ENCODE data around the gene INS.
"Not testable (repeated sequence)": the region's sequence is repeated elsewhere in the genome, so short reads cannot be mapped to it uniquely, and the experiment has no call there.

INS gene

DNA sequence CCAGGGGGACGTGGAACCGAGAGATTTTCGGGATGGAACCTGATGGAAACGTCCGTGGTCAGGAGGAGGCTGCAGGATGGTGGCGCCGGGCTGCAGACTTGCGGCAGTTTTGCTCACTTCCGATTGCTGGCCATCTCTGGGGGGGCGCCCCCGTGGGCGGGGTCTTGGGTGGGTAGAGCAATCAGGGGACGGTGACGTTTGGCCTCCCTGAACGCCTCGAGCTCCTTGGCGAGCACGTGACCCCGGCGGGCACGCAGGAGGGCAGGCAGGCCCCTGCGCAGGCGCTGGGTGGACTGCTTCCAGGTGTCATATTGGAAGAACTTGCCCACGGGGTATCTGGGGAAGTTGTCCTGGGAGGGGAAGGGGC is 28.2 kb downstream of the INS start:
- DNase-seq (ENCODE audit: low read depth in 2 of 2), result no peak

GRCh38 chr11:2132246-2132645 is 28.8 kb downstream of the INS start:
- DNase-seq (ENCODE audit: low read depth in 2 of 2), result no peak

DNA sequence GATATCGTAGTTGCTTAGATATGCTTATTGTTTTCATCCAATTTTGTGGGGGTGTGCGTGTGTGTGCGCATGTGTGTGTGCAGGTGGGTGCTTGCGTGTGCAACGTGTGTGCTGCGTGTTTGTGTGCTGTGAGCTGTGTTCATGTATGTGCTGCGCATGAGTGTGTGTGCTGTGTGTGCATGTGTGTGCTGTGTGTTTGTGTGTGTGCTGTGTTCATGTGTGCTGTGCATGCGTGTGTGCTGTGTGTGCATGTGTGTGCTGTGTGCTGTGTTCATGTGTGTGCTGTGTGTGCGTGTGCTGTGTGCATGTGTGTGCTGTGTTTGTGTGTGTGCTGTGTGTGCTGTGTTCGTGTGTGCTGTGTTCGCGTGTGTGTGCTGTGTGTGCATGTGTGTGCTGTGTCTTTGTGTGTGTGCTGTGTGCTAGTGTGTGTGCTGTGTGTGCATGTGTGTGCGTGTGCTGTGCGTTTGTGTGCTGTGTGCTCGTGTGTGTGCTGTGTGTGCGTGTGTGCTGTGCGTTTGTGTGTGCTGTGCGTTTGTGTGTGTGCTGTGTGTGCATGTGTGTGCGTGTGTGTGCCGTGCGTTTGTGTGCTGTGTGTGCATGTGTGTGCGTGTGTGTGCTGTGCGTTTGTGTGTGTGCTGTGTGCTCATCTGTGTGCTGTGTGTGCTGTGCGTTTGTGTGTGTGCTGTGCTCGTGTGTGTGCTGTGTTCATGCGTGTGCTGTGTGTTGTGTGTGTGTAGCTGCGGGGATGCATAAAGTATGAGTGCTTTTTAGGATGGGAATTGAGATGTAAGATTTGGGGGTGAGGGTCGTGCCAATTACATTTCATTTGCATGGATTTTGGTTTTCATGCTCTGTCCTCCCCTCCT is 29.4 kb downstream of the INS start:
- no peak for DNase-seq (ENCODE audit: low read depth in 2 of 2)

- DNase-seq (ENCODE audit: low read depth in 2 of 2), result no peak
Measured at GRCh38 chr11:2130881-2131352, 30.1 kb downstream of the INS start.

DNA sequence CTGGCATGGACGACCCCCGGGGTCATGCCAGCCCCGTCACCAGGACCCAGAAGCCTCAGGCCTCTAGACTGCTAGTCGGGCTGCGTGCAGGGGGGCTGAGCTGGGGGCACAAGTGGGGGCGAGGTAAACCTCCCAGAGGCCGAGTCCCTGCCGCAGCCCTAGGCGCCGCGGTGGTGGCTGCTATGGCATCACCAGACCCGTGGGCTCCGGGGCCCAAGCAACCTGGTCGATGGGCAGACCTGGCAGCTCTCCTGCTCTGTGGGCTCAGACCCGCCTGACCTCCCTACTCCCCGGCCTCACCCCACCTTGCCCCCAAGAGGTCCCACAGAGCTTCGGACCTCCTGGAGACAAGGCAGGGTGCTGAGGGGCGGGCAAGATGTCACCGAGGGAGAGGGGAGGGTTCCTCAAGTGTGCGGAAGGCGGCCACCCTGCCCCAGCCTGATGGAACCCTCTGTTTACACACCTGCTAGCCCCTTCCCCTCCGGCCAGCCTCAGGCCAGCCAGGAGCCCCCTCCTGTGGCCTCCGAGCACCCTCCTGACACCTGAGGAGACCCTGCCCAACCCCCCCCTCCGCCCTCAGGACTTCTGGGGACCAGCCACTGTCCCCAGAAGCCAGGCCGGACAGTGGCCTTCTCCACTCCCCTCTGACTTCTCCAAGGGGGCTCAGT is 31.2 kb downstream of the INS start:
- DNase-seq (ENCODE audit: low read depth in 2 of 2), result no peak

- DNase-seq (ENCODE audit: low read depth in 2 of 2), result no peak
Measured at GRCh38 chr11:2129308-2129698, 31.7 kb downstream of the INS start.

- no peak for DNase-seq (ENCODE audit: low read depth in 2 of 2)
Measured at GRCh38 chr11:2128511-2129307, 32.3 kb downstream of the INS start.

DNA sequence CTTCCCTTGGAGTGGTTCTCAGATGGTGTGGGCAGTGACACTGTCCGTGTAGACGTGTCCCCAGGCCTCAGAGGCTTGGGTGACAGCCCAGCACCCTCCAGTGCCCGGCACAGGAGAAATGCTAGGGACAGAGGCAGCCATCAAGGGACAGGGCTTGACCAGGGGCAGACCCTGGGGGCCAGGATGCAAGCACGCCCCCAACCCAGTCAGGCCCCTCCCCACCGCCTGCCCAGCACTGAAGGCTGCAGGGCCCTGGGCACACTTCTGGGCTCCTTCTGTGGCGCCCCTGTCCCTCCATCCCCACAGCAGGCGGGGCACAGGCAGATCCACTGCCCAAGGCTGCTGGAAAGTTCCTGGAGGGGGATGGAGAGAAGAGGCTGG is 32.9 kb downstream of the INS start:
- DNase-seq (ENCODE audit: low read depth in 2 of 2), result no peak

GRCh38 chr11:2127482-2128129 is 33.4 kb downstream of the INS start:
- DNase-seq (ENCODE audit: low read depth in 2 of 2), result no peak

GRCh38 chr11:2126520-2127085 is 34.4 kb downstream of the INS start:
- DNase-seq (ENCODE audit: low read depth in 2 of 2), result no peak

DNA sequence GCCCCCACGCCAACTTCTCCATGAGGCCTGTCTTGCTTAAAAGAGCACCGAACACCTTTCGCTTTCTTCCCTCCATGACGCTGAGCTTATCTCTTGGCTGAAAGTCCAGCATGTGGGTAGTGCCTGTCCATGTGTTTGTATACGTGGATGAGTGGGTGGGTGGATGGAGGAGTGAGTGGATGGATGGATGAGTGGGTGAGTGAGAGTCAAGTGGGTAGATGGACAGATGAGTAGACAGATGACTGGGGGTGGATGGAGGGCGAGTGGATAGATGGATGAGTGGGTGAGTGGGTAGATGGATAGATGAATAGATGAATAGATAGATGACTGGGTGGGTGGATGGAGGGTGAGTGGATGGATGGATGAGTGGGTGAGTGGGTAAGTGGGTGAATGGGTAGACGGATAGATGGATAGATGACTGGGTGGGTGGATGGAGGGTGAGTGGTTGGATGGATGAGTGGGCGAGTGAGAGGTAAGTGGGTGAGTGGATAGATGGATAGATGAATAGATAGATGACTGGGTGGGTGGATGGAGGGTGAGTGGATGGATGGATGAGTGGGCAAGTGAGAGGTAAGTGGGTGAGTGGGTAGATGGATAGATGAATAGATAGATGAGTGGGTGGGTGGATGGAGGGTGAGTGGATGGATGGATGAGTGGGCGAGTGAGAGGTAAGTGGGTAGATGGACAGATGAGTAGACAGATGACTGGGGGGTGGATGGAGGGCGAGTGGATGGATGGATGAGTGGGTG is 36.1 kb downstream of the INS start:
- not testable (repeated sequence) for DNase-seq (ENCODE audit: low read depth in 2 of 2)

DNA sequence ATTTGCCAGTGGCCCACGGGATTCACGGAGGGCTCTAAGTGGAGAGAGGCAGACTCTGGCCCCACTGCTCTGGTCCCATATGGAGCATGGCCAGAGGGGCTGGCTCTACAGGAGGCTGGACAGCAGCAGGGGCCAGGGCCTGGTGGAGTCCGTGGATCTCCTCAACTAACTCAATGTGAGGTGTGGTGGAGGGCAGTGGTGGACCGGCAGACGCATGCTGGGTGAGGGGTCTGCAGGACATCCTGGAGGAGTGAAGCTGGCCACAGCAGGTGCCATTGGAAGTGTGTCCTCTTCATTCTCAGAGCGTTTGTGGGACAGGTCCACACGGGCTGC is 37.4 kb downstream of the INS start:
- DNase-seq (ENCODE audit: low read depth in 2 of 2), result no peak

- DNase-seq (ENCODE audit: low read depth in 2 of 2), result no peak
Measured at GRCh38 chr11:2122907-2123627, 37.9 kb downstream of the INS start.

GRCh38 chr11:2122222-2122906 is 38.6 kb downstream of the INS start:
- no peak for DNase-seq (ENCODE audit: low read depth in 2 of 2)

- DNase-seq (ENCODE audit: low read depth in 2 of 2), result no peak
Measured at GRCh38 chr11:2121227-2122130, 39.5 kb downstream of the INS start.

DNA sequence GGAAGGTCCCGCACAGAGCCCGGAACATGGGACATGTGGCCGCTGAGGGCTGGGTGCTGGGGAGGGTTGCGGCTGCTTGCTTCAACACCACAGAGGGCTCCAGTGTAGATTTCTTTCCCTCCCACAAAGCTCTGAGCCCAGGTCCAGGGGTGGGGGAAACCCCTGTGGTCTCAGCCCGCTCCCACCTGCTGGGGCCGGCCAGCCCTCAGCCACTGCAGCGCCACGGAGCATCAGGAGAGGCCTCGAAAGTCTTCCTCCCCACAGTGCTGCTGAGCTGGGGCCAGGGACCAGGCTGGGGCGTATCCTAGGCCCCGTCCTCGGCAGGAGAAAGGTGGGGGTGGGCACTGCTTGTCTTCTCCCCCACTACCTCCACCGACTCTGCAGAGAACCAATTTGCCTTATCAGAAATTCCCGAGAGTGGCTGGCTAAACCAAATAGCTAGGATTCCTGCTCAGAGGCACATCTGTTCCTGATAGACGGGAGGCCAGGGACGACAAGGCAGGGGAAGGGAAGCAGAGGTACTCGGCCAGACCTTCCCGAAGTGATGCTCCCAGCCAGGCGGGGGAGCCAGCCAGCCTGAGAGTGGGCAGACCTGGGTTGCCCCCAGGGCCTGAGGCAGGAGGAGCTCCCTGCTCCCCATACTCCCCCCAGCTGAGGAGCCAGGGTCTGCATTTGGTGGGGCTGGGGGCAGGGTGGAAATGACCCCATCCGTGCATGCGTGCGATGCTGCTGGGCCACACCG is 40.5 kb downstream of the INS start:
- DNase-seq (ENCODE audit: low read depth in 2 of 2), result no peak

- no peak for DNase-seq (ENCODE audit: low read depth in 2 of 2)
Measured at GRCh38 chr11:2118677-2119076, 42.3 kb downstream of the INS start.

- no peak for DNase-seq (ENCODE audit: low read depth in 2 of 2)
Measured at GRCh38 chr11:2116680-2117079, 44.3 kb downstream of the INS start.
